HG03045 (cell line): Measurements from ENCODE around the gene SLC16A2.

Source experiments
- ATAC-seq: cut with Tn5 transposase; IDR thresholded peaks from one replicate; pipeline ENCODE4 v1.9.1; 2021; ENCODE audit warnings: mild to moderate bottlenecking, moderate library complexity; ENCODE audit not compliant: unreplicated experiment

SLC16A2 gene

GRCh38 chrX:74421036-74421739, at the start of gene SLC16A2:
TSS of gene SLC16A2 (plus strand) at chrX:74421493. CDS start at chrX:74421638, 145 bp downstream.
- ATAC-seq: no peak

- ATAC-seq: no peak
These were observed 49.0 kb upstream of the SLC16A2 start for GRCh38 chrX:74372272-74372671.

- ATAC-seq: no peak
These were observed 44.0 kb upstream of the SLC16A2 start for GRCh38 chrX:74377282-74377681.

- ATAC-seq: no peak
These were observed 38.7 kb upstream of the SLC16A2 start for GRCh38 chrX:74382613-74383012.

GRCh38 chrX:74383611-74384010, 37.7 kb upstream of the SLC16A2 start:
- ATAC-seq: no peak

GRCh38 chrX:74389016-74389722, 32.1 kb upstream of the SLC16A2 start:
- no peak for ATAC-seq

- ATAC-seq: no peak
These were observed 25.7 kb upstream of the SLC16A2 start for GRCh38 chrX:74395556-74395955.

GRCh38 chrX:74405973-74406489, 15.3 kb upstream of the SLC16A2 start:
- no peak for ATAC-seq

GRCh38 chrX:74408304-74408703, 13.0 kb upstream of the SLC16A2 start:
- peak; percentile 61 for ATAC-seq

- no peak for ATAC-seq
These were observed 1.5 kb upstream of the SLC16A2 start for GRCh38 chrX:74419864-74420195.

GRCh38 chrX:74420196-74421035, 877 bp upstream of the SLC16A2 start:
- ATAC-seq: no peak

- no peak for ATAC-seq
These were observed 553 bp downstream of the SLC16A2 start for GRCh38 chrX:74421740-74422352.

GRCh38 chrX:74422576-74423288, 1.4 kb downstream of the SLC16A2 start:
- no peak for ATAC-seq

GRCh38 chrX:74423289-74423998, 2.2 kb downstream of the SLC16A2 start:
- no peak for ATAC-seq

- ATAC-seq: no peak
These were observed 4.8 kb downstream of the SLC16A2 start for GRCh38 chrX:74426071-74426470.

- no peak for ATAC-seq
These were observed 5.3 kb downstream of the SLC16A2 start for GRCh38 chrX:74426615-74427014.

- ATAC-seq: no peak
These were observed 10.5 kb downstream of the SLC16A2 start for GRCh38 chrX:74431797-74432196.

- no peak for ATAC-seq
These were observed 13.0 kb downstream of the SLC16A2 start for GRCh38 chrX:74434336-74434735.

GRCh38 chrX:74437530-74437929, 16.2 kb downstream of the SLC16A2 start:
- no peak for ATAC-seq

- ATAC-seq: no peak
These were observed 17.5 kb downstream of the SLC16A2 start for GRCh38 chrX:74438764-74439163.
